GM12873 (cell line): ENCODE results near the gene MYDGF.

Source experiments
- CTCF ChIP-seq: IDR thresholded peaks from 2 replicates; pipeline ENCODE4 v1.5.1; 2012; ENCODE audit warnings: low read depth, mild to moderate bottlenecking, moderate library complexity, low read length, control low read depth; ENCODE audit not compliant: insufficient read depth; ENCODE audit errors: missing control alignments

MYDGF gene

GRCh38 chr19:4662812-4663211 is 7.3 kb downstream of the MYDGF start:
- no peak for TF ChIP-seq CTCF

- no peak for TF ChIP-seq CTCF
Observed at GRCh38 chr19:4662020-4662695, 8.0 kb downstream of the MYDGF start.

GRCh38 chr19:4660993-4661392 is 9.1 kb downstream of the MYDGF start:
- no peak for TF ChIP-seq CTCF

- TF ChIP-seq CTCF = peak; percentile 40
Observed at GRCh38 chr19:4660181-4660791, 9.9 kb downstream of the MYDGF start.

- TF ChIP-seq CTCF = no peak
Observed at GRCh38 chr19:4657835-4658234, 12.3 kb downstream of the MYDGF start.

GRCh38 chr19:4657262-4657661 is 12.9 kb downstream of the MYDGF start:
- TF ChIP-seq CTCF = no peak

- no peak for TF ChIP-seq CTCF
Observed at GRCh38 chr19:4656102-4656501, 14.0 kb downstream of the MYDGF start.
